H9 (cell line): Measurements from ENCODE around the gene SIX5. TPM values are rescaled to one million over a fixed set of nuclear protein-coding genes. Genes with fewer than 3 reads are reported as not detected.

Experiments
- DNase-seq: peaks from one replicate; pipeline ENCODE4 v3.0.0-alpha.2; 2017
- H2AFZ ChIP-seq: one replicate; pipeline ENCODE4 v1.6.1; 2013; ENCODE audit warnings: mild to moderate bottlenecking, low read length, control low read depth, moderate library complexity
- H2AK5ac ChIP-seq: 2 replicates; pipeline ENCODE4 v1.6.1; 2013; ENCODE audit warnings: low read length, control low read depth, mixed read lengths; ENCODE audit not compliant: insufficient read length
- H2BK120ac ChIP-seq: one replicate; pipeline ENCODE4 v1.6.1; 2013; ENCODE audit warnings: low read depth, mild to moderate bottlenecking, low read length, control low read depth, inconsistent platforms; ENCODE audit not compliant: poor library complexity, severe bottlenecking
- H2BK12ac ChIP-seq: 2 replicates; pipeline ENCODE4 v1.6.1; 2013; ENCODE audit warnings: low read length, control low read depth, mixed read lengths, low read depth; ENCODE audit not compliant: insufficient read length
- H2BK15ac ChIP-seq: 2 replicates; pipeline ENCODE4 v1.6.1; 2013; ENCODE audit warnings: low read depth, low read length, control low read depth
- H2BK20ac ChIP-seq: one replicate; pipeline ENCODE4 v1.6.1; 2013; ENCODE audit warnings: low read depth, mild to moderate bottlenecking, low read length, control low read depth, inconsistent platforms; ENCODE audit not compliant: poor library complexity, severe bottlenecking
- H2BK5ac ChIP-seq: 2 replicates; pipeline ENCODE4 v1.6.1; 2013; ENCODE audit warnings: low read length, control low read depth, mixed read lengths; ENCODE audit not compliant: insufficient read length
- H3K14ac ChIP-seq: 2 replicates; pipeline ENCODE4 v1.6.1; 2013; ENCODE audit warnings: low read length, control low read depth; ENCODE audit not compliant: insufficient read depth
- H3K18ac ChIP-seq: 2 replicates; pipeline ENCODE4 v1.6.1; 2013; ENCODE audit warnings: low read depth, mild to moderate bottlenecking, mixed read lengths, low read length, control low read depth; ENCODE audit not compliant: insufficient read length
- H3K23ac ChIP-seq: 2 replicates; pipeline ENCODE4 v1.6.1; 2013; ENCODE audit warnings: low read length, control low read depth, mixed read lengths, low read depth; ENCODE audit not compliant: insufficient read length
- H3K23me2 ChIP-seq: 2 replicates; pipeline ENCODE4 v1.6.1; 2013; ENCODE audit warnings: low read depth, mild to moderate bottlenecking, mixed read lengths, low read length, control low read depth; ENCODE audit not compliant: insufficient read length, poor library complexity, severe bottlenecking
- H3K27ac ChIP-seq: 2 replicates; pipeline ENCODE4 v1.5.1; 2013; ENCODE audit warnings: low read length, control low read depth, mixed read lengths, low read depth; ENCODE audit not compliant: insufficient read length
- H3K27me3 ChIP-seq: 2 replicates; pipeline ENCODE4 v1.6.1; 2013; ENCODE audit warnings: low read length, control low read depth, inconsistent platforms; ENCODE audit not compliant: insufficient read depth
- H3K4ac ChIP-seq: 2 replicates; pipeline ENCODE4 v1.6.1; 2013; ENCODE audit warnings: low read depth, mild to moderate bottlenecking, control low read depth, inconsistent platforms, low read length, moderate library complexity
- H3K4me1 ChIP-seq: 2 replicates; pipeline ENCODE4 v1.6.1; 2013; ENCODE audit warnings: low read length, control low read depth, inconsistent platforms; ENCODE audit not compliant: insufficient read depth
- H3K4me2 ChIP-seq: 2 replicates; pipeline ENCODE4 v1.6.1; 2013; ENCODE audit warnings: low read length, control low read depth, mixed read lengths; ENCODE audit not compliant: insufficient read length, insufficient read depth
- H3K56ac ChIP-seq: 2 replicates; pipeline ENCODE4 v1.6.1; 2013; ENCODE audit warnings: low read depth, mild to moderate bottlenecking, mixed read lengths, low read length, control low read depth; ENCODE audit not compliant: insufficient read length
- H3K79me1 ChIP-seq: 2 replicates; pipeline ENCODE4 v1.6.1; 2013; ENCODE audit warnings: low read depth, mild to moderate bottlenecking, moderate library complexity, low read length, control low read depth, inconsistent platforms; ENCODE audit not compliant: insufficient read depth, poor library complexity, severe bottlenecking
- H3K79me2 ChIP-seq: 2 replicates; pipeline ENCODE4 v1.6.1; 2013; ENCODE audit warnings: low read length, control low read depth, inconsistent platforms; ENCODE audit not compliant: insufficient read depth
- H3K9ac ChIP-seq: 2 replicates; pipeline ENCODE4 v1.6.1; 2013; ENCODE audit warnings: low read length, control low read depth, mixed read lengths; ENCODE audit not compliant: insufficient read length; ENCODE audit errors: extremely low read depth
- H3K9me3 ChIP-seq: one replicate; pipeline ENCODE4 v1.6.1; 2013; ENCODE audit warnings: low read depth, low read length, inconsistent platforms; ENCODE audit not compliant: control insufficient read depth
- H3T11ph ChIP-seq: one replicate; pipeline ENCODE4 v1.6.1; 2013; ENCODE audit warnings: mild to moderate bottlenecking, low read length, control low read depth, inconsistent platforms
- H4K20me1 ChIP-seq: one replicate; pipeline ENCODE4 v1.6.1; 2013; ENCODE audit not compliant: control insufficient read depth, insufficient read length, insufficient read depth
- H4K5ac ChIP-seq: 2 replicates; pipeline ENCODE4 v1.6.1; 2013; ENCODE audit warnings: low read depth, mild to moderate bottlenecking, mixed read lengths, low read length, control low read depth; ENCODE audit not compliant: insufficient read length
- H4K8ac ChIP-seq: replicated peaks from 2 replicates; pipeline ENCODE4 v1.6.1; 2013; ENCODE audit warnings: low read length, control low read depth, mixed read lengths, low read depth; ENCODE audit not compliant: insufficient read length
- H4K91ac ChIP-seq: 2 replicates; pipeline ENCODE4 v1.6.1; 2013; ENCODE audit warnings: low read depth, mild to moderate bottlenecking, moderate library complexity, mixed read lengths, low read length, control low read depth; ENCODE audit not compliant: insufficient read length
- H3K27ac Mint-ChIP-seq, 3 experiments: 2 replicates in 2 of 3; 3 replicates in 1 of 3; pipeline ENCODE4 v1.8.0; 2020 to 2021; ENCODE audit warnings: mixed read lengths in 3 of 3, mild to moderate bottlenecking in 1 of 3, moderate library complexity in 1 of 3
- H3K27me3 Mint-ChIP-seq: 2 replicates; pipeline ENCODE4 v1.8.0; 2021; ENCODE audit warnings: low read depth, mild to moderate bottlenecking, moderate library complexity, mixed read lengths
- H3K36me3 Mint-ChIP-seq, 3 experiments: 2 replicates in 2 of 3; 3 replicates in 1 of 3; pipeline ENCODE4 v1.8.0; 2020 to 2021; ENCODE audit warnings: low read depth in 3 of 3, mixed read lengths in 3 of 3; ENCODE audit not compliant: insufficient read depth in 1 of 3
- H3K4me1 Mint-ChIP-seq, 2 experiments: 2 replicates each; pipeline ENCODE4 v1.8.0; 2020; ENCODE audit warnings: mixed read lengths in 2 of 2
- H3K4me3 Mint-ChIP-seq, 2 experiments: 2 replicates in 1 of 2; 3 replicates in 1 of 2; pipeline ENCODE4 v1.8.0; 2020 to 2021; ENCODE audit warnings: mild to moderate bottlenecking in 2 of 2, mixed read lengths in 2 of 2, moderate library complexity in 1 of 2
- H3K9me3 Mint-ChIP-seq, 2 experiments: 2 replicates in 1 of 2; 3 replicates in 1 of 2; pipeline ENCODE4 v1.8.0; 2020; ENCODE audit warnings: mild to moderate bottlenecking in 2 of 2, mixed read lengths in 2 of 2, moderate library complexity in 1 of 2
- CTCF ChIP-seq: fragments of 200-600 bp; sonication (generic); conservative IDR thresholded peaks from 3 replicates; pipeline ENCODE4 v1.8.0; 2021; ENCODE audit warnings: antibody characterized with exemption, mild to moderate bottlenecking
- WGBS: extraction: QIAGEN DNeasy Blood & Tissue Kit; methylation state at CpG from one replicate; pipeline ENCODE4 v1.1.7; 2013; ENCODE audit warnings: missing lambda C conversion rate, low lambda C conversion rate, mixed read lengths; ENCODE audit not compliant: insufficient read length; ENCODE audit errors: extremely low coverage; 5-methylcytosine and 5-hydroxymethylcytosine counted together
- total RNA-seq: library from RNA; stranded (reverse); gene quantifications from 2 replicates; pipeline ENCODE4 v1.2.1, GENCODE V29; 2021

Gene SIX5
- total RNA-seq, 1 experiment from 2014 or later = 41.7 TPM

DNA sequence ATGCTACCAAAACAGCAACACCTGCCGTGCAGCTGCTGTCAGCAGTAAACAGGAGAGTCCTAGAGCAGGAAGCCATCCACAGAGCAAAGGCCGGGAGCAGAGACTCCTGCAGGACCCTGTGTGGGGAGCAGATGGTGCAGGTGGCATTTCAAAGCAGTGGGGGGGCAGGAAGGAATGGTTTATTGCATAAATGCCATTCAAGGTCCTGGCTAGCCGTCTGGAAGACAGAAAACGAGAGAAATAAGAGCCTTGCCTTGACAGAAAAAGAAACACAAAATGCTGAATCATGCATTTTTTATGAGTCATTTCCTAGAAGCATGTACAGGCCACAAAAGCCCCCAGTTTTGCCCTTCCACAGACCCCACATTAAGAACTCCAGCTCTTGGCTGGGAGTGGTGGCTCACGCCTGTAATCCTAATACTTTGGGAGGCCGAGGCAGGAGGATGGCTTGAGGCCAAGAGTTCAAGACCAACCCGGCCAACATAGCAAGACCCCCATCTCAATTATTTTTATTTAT, 40.6 kb upstream of the SIX5 start:
- H3T11ph ChIP-seq = no peak overlapping the region
- H3K27me3 ChIP-seq = no peaks in the 10 kb centered on the region
- no peak overlapping the region for H3K9ac ChIP-seq
- no peak overlapping the region for H4K8ac ChIP-seq
- no peak overlapping the region for H4K91ac ChIP-seq
- H3K4me2 ChIP-seq = no peak overlapping the region
- H3K4me1 Mint-ChIP-seq = peaks cover 10 to 18% of the 10 kb centered on the region in 2 experiments
- no peak overlapping the region for H3K4ac ChIP-seq
- H3K23me2 ChIP-seq = peaks cover 1% of the 10 kb centered on the region
- no CpG with 5 or more reads among the region's 7 CpGs for WGBS
- no peak overlapping the region for H2BK12ac ChIP-seq
- no peak for TF ChIP-seq CTCF
- H2AK5ac ChIP-seq = no peak overlapping the region
- H3K4me1 ChIP-seq = no peaks in the 10 kb centered on the region
- H3K56ac ChIP-seq = no peak overlapping the region
- H3K27me3 Mint-ChIP-seq = peaks cover 24% of the 10 kb centered on the region
- H3K18ac ChIP-seq = no peak overlapping the region
- no peak overlapping the region for H2BK5ac ChIP-seq
- no peaks in the 10 kb centered on the region for H3K9me3 Mint-ChIP-seq
- H3K79me1 ChIP-seq = no peaks in the 10 kb centered on the region
- H2AFZ ChIP-seq = no peak overlapping the region
- H3K4me3 Mint-ChIP-seq = no peak overlapping the region
- peaks cover 1 to 6% (median 5%) of the 10 kb centered on the region in 3 experiments; a peak in 3 of 7 replicates for H3K36me3 Mint-ChIP-seq
- no peaks in the 10 kb centered on the region for H3K79me2 ChIP-seq
- H4K5ac ChIP-seq = no peak overlapping the region
- no peak overlapping the region for H3K23ac ChIP-seq
- no peak overlapping the region for H2BK120ac ChIP-seq
- H3K27ac ChIP-seq = no peak overlapping the region
- no peak overlapping the region for H2BK20ac ChIP-seq
- H3K14ac ChIP-seq = no peak overlapping the region
- peak overlapping the region; percentile 50 to 90 (median 74); a peak in 4 of 7 replicates for H3K27ac Mint-ChIP-seq
- peak; percentile 72 for DNase-seq
- H2BK15ac ChIP-seq = no peak overlapping the region
- H4K20me1 ChIP-seq = no peaks in the 10 kb centered on the region
- no peaks in the 10 kb centered on the region for H3K9me3 ChIP-seq
